HG03025 (cell line): ENCODE measurements around the gene CYFIP2.

ENCODE experiments used
- ATAC-seq: cut with Tn5 transposase; IDR thresholded peaks from one replicate; pipeline ENCODE4 v1.9.1; 2021; ENCODE audit warnings: mild to moderate bottlenecking, moderate library complexity; ENCODE audit not compliant: unreplicated experiment, low FRiP score

CYFIP2 gene

GRCh38 chr5:157352756-157353340, 86.9 kb downstream of the CYFIP2 start:
- no peak for ATAC-seq

GRCh38 chr5:157354800-157355199, 88.9 kb downstream of the CYFIP2 start:
- no peak for ATAC-seq

DNA sequence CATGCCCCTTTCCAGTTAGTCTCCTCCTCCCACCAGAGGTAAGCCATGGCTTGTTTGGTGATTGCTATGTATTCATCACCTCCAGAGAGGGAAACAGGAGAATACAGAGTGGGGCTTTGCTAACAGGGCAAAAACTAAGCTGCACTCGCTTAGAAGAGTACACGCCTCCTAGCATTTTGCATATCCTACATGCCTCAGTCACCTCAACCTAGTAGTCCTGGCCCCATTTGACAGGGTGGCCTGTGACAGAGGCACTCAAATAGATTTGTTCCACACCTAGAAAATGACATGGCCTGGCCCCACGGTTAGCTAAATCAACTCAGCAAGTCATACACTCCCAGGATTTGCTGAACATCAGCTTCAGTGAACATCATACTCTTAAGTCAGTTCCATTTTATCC, 90.7 kb downstream of the CYFIP2 start:
- no peak for ATAC-seq

DNA sequence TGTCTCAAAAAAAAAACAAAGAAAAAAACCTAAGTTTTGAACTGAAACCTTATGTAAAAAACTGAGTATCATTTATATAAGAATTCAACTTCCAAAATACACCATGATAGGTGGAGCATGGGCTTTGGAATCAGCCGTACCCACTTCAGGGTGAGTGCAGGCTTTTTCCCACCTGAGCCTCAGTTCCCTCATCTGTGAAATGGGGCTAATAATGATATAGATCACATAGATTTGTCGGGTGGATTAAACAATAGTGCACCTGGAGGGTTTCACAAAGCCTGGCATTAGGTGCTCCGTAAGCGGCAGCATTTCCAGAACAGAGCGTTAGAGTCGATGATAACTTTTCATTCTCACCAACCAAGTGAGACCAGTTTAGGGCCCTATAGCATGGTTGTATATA, 91.9 kb downstream of the CYFIP2 start:
- ATAC-seq: no peak

GRCh38 chr5:157358871-157359270, 92.9 kb downstream of the CYFIP2 start:
- ATAC-seq: no peak

- no peak for ATAC-seq
Measured at GRCh38 chr5:157359356-157360055, 93.6 kb downstream of the CYFIP2 start.

GRCh38 chr5:157362012-157362411, 96.1 kb downstream of the CYFIP2 start:
- no peak for ATAC-seq

GRCh38 chr5:157362502-157362901, 96.6 kb downstream of the CYFIP2 start:
- ATAC-seq: no peak

DNA sequence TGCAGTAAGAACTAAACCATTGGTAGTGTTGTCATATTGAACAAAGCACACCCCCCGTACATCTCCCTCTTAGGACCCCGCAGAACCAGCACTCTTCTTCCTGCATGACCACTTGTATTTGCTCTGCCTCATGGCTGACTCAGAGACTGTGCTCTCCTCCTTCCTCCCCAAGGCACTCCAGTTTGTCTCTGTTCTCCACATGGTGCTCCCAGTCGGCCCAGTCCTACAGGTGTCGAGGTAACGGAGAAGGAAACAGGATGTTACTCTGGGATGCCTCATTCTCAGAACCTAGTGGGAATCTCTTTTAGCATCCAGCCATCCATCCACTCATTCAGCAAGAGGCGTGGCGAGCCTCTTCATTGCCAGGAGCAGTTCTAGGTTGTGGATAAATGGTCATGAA, 97.1 kb downstream of the CYFIP2 start:
- no peak for ATAC-seq

GRCh38 chr5:157365732-157366131, 99.8 kb downstream of the CYFIP2 start:
- ATAC-seq: no peak

DNA sequence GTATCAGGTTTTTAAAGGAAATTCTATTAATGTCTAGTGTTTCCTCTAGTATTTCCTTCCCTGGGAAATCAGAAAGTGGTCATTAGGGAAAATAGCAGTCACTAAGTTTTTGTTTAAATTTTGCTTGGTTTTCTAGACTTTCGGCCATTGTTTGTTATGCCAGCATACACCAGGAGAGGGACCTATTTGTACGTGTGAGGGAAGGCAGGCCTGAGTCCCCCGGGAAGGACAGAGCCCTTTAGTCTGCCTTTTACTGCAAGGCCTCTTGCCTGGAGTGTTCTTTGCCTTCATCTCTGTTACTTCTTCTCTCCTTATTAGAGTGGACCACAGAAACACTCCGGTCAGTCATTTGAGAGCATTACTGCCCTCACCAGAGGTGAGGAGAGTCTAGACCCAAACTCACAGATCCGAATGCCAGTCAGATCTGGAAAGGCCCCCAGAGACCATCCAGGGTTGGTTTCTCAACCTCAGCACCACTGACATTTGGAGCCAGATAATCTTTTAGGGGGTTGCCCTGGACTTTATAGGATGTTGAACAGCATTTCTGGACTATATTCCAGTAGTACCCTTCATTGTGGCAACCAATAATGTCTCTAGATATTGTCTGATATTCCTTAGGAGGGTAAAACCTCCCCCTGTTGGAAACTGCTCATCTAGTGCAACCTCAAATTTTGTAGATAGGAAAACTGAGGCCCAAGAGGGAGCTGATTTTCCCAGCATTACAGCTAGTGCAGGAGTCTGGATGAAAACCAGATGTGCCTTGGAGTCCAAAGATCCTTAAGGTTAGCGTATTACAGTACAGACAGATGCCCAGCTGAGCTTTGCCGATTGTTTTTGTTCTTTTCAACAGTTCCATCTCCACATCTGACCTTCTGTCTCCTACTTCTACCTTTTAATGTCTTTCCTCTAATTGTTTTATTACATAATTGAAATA, 101.1 kb downstream of the CYFIP2 start:
- ATAC-seq: no peak

DNA sequence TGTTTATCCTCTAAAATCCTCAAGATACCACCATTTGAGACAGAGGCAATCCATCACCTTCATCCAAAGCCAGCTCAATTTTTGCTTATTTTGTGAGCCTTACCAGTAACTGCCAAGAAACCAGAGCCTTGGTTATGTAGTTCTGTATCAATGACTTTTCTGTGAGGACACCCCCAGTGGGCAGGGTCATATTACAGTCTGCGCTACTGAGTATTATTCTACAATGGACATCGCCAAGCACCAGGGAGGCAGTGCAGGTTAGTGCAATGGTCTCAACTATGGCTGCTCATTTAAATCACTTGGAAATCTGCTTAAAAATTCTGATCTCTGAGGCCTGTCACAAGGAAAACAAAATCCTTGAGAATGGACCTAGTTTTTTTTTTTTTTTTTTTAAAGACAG, 103.6 kb downstream of the CYFIP2 start:
- no peak for ATAC-seq

GRCh38 chr5:157370967-157371366, 105.0 kb downstream of the CYFIP2 start:
- no peak for ATAC-seq

DNA sequence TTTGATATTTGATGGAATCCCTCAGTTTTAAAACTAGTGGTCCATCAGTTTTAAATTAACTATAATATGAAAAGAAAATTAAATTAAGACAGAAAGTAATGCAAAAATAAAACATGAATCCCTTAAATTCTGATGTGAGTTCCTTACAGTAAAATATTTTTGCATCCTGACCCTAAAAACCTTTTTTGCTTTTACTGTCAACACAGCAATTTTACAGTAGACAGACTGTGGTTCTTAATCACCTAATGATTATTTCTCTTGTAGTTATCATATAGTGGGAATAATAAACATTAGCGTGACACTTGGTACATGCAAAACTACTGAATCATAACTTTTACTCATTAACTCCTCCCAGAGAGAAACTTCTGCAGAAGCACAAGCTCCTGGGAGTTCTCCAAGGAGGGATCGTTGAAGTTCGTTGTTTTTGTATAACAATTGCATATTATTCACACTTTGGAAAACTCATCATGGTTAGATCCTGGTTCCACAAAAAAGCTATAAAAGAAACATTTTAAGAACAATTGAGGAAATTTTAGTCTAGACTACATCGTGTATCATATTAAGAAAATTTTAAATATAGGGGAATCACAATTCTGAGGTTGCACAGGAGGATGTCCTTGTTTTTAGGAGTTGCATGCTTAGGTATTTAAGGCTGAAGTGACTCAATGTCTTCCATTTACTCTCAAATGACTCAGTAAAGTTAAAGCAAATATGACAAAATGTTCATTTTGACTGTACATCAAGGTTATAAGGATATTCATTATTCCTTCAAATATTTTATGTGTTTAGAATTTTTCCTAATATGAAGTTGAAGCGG, 105.9 kb downstream of the CYFIP2 start:
- ATAC-seq: no peak

DNA sequence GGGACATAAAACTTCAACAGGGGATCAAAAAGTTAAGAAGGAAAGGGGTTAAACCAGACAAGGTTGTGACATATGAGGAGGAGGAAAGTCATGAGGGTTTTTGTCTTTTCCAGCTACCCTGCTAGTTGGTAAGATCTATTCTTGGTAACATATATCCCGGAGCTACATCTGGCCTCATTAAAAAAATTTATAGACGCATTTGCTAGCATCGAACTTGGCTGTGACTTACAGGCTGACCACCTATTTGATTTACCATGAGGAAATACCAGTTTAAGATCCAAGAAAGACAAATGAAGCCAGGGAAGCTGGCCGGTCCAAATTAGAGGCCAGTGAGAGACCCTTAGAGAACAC, 106.5 kb downstream of the CYFIP2 start:
- no peak for ATAC-seq

DNA sequence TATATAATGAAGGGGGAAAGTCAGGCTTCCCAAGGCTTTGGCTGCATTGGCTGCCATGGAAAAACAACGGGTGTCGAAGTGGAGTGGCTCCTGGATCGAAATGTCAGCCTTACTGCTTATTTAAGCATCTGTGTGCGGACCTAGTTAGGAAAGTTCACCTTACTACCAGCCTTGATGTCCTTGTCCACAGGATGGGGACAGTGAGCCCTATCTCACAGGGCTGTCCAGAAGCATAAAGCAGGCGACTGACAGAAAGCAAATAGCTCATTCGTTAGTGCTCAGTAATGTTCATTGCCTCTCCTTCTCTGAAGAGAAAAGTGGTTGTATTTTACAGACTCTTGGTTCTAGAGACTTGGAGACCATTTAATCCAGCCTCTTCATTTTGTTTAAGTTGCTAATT, 112.6 kb downstream of the CYFIP2 start:
- ATAC-seq: no peak

DNA sequence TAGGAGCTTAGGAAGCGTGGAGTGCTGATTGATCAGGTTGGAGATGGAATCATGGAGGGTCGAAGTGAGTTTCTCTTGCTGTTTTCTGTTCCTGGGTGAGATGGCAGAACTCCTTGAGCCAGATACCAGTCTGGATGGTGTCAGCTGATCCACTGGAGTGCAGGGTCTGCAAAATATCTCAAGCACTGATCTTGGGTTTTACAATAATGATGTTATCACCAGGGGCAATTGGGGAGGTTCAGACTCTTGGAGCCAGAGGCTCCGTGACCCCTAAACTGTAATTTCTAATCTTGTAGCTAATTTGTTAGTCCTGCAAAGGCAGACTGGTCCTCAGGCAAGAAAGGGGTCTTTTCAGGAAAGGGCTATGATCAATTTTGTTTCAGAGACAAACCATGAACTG, 114.1 kb downstream of the CYFIP2 start:
- no peak for ATAC-seq

- ATAC-seq: no peak
Measured at GRCh38 chr5:157381746-157382145, 115.8 kb downstream of the CYFIP2 start.

- no peak for ATAC-seq
Measured at GRCh38 chr5:157382996-157383800, 117.3 kb downstream of the CYFIP2 start.
